Calu3 (cell line): ENCODE results near the gene CACNA2D3. TPM values are rescaled to one million over a fixed set of nuclear protein-coding genes. Genes with fewer than 3 reads are reported as not detected.

Source experiments
- BruUV-seq: library from RNA; stranded (reverse); fragments of 400-500 nt; replicated peaks from 2 replicates; lab custom pipeline; 2021; lab: Mats Ljungman, UMichigan
- CTCF ChIA-PET: fragments of 300-600 bp; sonication (Branson Sonifier 250); formaldehyde crosslinking; loops from one replicate; lab custom pipeline; 2022; ENCODE audit warnings: antibody characterized with exemption; lab: Charles Lee
- DNase-seq: peaks from one replicate; pipeline ENCODE4 v3.0.0; 2022
- H3K27ac Mint-ChIP-seq: one replicate; pipeline ENCODE4 v1.8.0; 2022; ENCODE audit warnings: mixed read lengths; ENCODE audit not compliant: unreplicated experiment
- H3K27me3 Mint-ChIP-seq: one replicate; pipeline ENCODE4 v1.8.0; 2022; ENCODE audit warnings: mixed read lengths; ENCODE audit not compliant: unreplicated experiment
- H3K36me3 Mint-ChIP-seq: one replicate; pipeline ENCODE4 v1.8.0; 2022; ENCODE audit warnings: mild to moderate bottlenecking, moderate library complexity, mixed read lengths; ENCODE audit not compliant: insufficient read depth, unreplicated experiment
- H3K4me1 Mint-ChIP-seq: one replicate; pipeline ENCODE4 v1.8.0; 2022; ENCODE audit warnings: mild to moderate bottlenecking, low read depth, mixed read lengths; ENCODE audit not compliant: unreplicated experiment
- H3K4me3 Mint-ChIP-seq: one replicate; pipeline ENCODE4 v1.8.0; 2022; ENCODE audit warnings: mild to moderate bottlenecking, low read depth, moderate library complexity, mixed read lengths; ENCODE audit not compliant: unreplicated experiment
- H3K9me3 Mint-ChIP-seq: one replicate; pipeline ENCODE4 v1.8.0; 2022; ENCODE audit warnings: low read depth, mixed read lengths; ENCODE audit not compliant: unreplicated experiment
- CTCF ChIP-seq: fragments of 200-600 bp; IDR thresholded peaks from one replicate; pipeline ENCODE4 v1.8.0; 2022; ENCODE audit warnings: antibody characterized with exemption; ENCODE audit not compliant: unreplicated experiment
- intact Hi-C: fragments of 100-400 bp; cut with micrococcal nuclease; formaldehyde crosslinking; loops from one replicate; pipeline ENCODE4 v1.10.0; 2022; ENCODE audit not compliant: unreplicated experiment
- total RNA-seq: library from RNA; stranded (reverse); gene quantifications from 2 replicates; pipeline ENCODE4 v1.2.3, GENCODE V29; 2022

CACNA2D3 gene
- total RNA-seq, 1 experiment from 2014 or later, result not detected

- TF ChIP-seq CTCF, result no peak
- DNase-seq, result no peak
- H3K36me3 Mint-ChIP-seq, result no peaks in the 10 kb centered on the region
- CTCF ChIA-PET, result no interaction called here
- H3K27me3 Mint-ChIP-seq, result no peaks in the 10 kb centered on the region
- intact Hi-C loops, result no loop called here
- H3K4me1 Mint-ChIP-seq, result no peaks in the 10 kb centered on the region
- H3K4me3 Mint-ChIP-seq, result no peak overlapping the region
- H3K27ac Mint-ChIP-seq, result no peak overlapping the region
- H3K9me3 Mint-ChIP-seq, result peaks cover 17% of the 10 kb centered on the region
- no TSS peak for BruUV-seq
These were observed 519.8 kb downstream of the CACNA2D3 start for GRCh38 chr3:54642147-54642546.

GRCh38 chr3:54647721-54648120 is 525.4 kb downstream of the CACNA2D3 start:
- no TSS peak for BruUV-seq
- Mint-ChIP-seq H3K27ac (no peak overlapping the region), H3K27me3 (no peaks in the 10 kb centered on the region), H3K36me3 (no peaks in the 10 kb centered on the region), H3K4me1 (no peaks in the 10 kb centered on the region), H3K4me3 (no peak overlapping the region), H3K9me3 (peaks cover 24% of the 10 kb centered on the region)
- no peak for TF ChIP-seq CTCF
- DNase-seq, result no peak
- CTCF ChIA-PET, result no interaction called here
- intact Hi-C loops, result no loop called here

GRCh38 chr3:54649551-54649950 is 527.2 kb downstream of the CACNA2D3 start:
- Mint-ChIP-seq H3K36me3 (no peaks in the 10 kb centered on the region), H3K27ac (no peak overlapping the region), H3K27me3 (no peaks in the 10 kb centered on the region), H3K4me3 (no peak overlapping the region), H3K9me3 (peaks cover 25% of the 10 kb centered on the region), H3K4me1 (no peaks in the 10 kb centered on the region)
- no peak for DNase-seq
- TF ChIP-seq CTCF, result no peak
- intact Hi-C loops, result no loop called here
- CTCF ChIA-PET, result no interaction called here
- no TSS peak for BruUV-seq

GRCh38 chr3:54653456-54654195 is 531.3 kb downstream of the CACNA2D3 start:
- H3K27me3 Mint-ChIP-seq, result no peaks in the 10 kb centered on the region
- no peak overlapping the region for H3K27ac Mint-ChIP-seq
- H3K36me3 Mint-ChIP-seq, result no peaks in the 10 kb centered on the region
- peaks cover 16% of the 10 kb centered on the region for H3K9me3 Mint-ChIP-seq
- DNase-seq, result no peak
- BruUV-seq, result no TSS peak
- intact Hi-C loops, result no loop called here
- TF ChIP-seq CTCF, result no peak
- CTCF ChIA-PET, result no interaction called here
- no peaks in the 10 kb centered on the region for H3K4me1 Mint-ChIP-seq
- no peak overlapping the region for H3K4me3 Mint-ChIP-seq
